PC-3 (cell line): ENCODE results near the gene TAP2.

Experiments
- EZH2 ChIP-seq: fragments of 300-600 bp; sonication (generic); IDR thresholded peaks from one replicate; pipeline ENCODE4 v1.6.1; 2017; ENCODE audit warnings: antibody characterized with exemption, mild to moderate bottlenecking, low read length; ENCODE audit not compliant: unreplicated experiment
- EZH2phosphoT487 ChIP-seq: fragments of 300-600 bp; sonication (generic); IDR thresholded peaks from 2 replicates; pipeline ENCODE4 v1.6.1; 2018; ENCODE audit warnings: mild to moderate bottlenecking, antibody characterized with exemption, low read length, borderline replicate concordance
- TF ChIP-seq, protein P1 (sequence below): fragments of 300-600 bp; sonication (generic); conservative IDR thresholded peaks from 2 replicates; pipeline ENCODE4 v1.5.1; 2017; ENCODE audit warnings: antibody characterized with exemption, low read depth, mild to moderate bottlenecking, low read length

- TF ChIP-seq, protein P1, sequence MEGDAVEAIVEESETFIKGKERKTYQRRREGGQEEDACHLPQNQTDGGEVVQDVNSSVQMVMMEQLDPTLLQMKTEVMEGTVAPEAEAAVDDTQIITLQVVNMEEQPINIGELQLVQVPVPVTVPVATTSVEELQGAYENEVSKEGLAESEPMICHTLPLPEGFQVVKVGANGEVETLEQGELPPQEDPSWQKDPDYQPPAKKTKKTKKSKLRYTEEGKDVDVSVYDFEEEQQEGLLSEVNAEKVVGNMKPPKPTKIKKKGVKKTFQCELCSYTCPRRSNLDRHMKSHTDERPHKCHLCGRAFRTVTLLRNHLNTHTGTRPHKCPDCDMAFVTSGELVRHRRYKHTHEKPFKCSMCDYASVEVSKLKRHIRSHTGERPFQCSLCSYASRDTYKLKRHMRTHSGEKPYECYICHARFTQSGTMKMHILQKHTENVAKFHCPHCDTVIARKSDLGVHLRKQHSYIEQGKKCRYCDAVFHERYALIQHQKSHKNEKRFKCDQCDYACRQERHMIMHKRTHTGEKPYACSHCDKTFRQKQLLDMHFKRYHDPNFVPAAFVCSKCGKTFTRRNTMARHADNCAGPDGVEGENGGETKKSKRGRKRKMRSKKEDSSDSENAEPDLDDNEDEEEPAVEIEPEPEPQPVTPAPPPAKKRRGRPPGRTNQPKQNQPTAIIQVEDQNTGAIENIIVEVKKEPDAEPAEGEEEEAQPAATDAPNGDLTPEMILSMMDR = no peak
- no peak for TF ChIP-seq EZH2
- no peak for TF ChIP-seq EZH2phosphoT487
These were observed 6.4 kb upstream of the TAP2 start for GRCh38 chr6:32844839-32845383.
